Mesendoderm (in vitro differentiated cells): ENCODE measurements around the gene SZRD1.

ENCODE experiments used
- DNase-seq: peaks from one replicate; pipeline ENCODE4 v3.0.0; 2013
- H2AK5ac ChIP-seq: 2 replicates; pipeline ENCODE4 v1.6.1; 2013; ENCODE audit warnings: low read length, inconsistent platforms
- H2BK120ac ChIP-seq: 2 replicates; pipeline ENCODE4 v1.6.1; 2013; ENCODE audit warnings: low read depth, mild to moderate bottlenecking, low read length, moderate library complexity, mixed read lengths
- H2BK15ac ChIP-seq: replicated peaks from 2 replicates; pipeline ENCODE4 v1.6.1; 2013; ENCODE audit warnings: low read depth, mild to moderate bottlenecking, moderate library complexity
- H2BK5ac ChIP-seq: 2 replicates; pipeline ENCODE4 v1.6.1; 2013; ENCODE audit warnings: low read length, inconsistent platforms
- H3K18ac ChIP-seq: 2 replicates; pipeline ENCODE4 v1.6.1; 2013; ENCODE audit warnings: mild to moderate bottlenecking, low read length, mixed read lengths
- H3K23ac ChIP-seq: one replicate; pipeline ENCODE4 v1.6.1; 2013; ENCODE audit warnings: low read length
- H3K27ac ChIP-seq: 2 replicates; pipeline ENCODE4 v1.5.1; 2013; ENCODE audit warnings: low read depth, mild to moderate bottlenecking, inconsistent platforms, low read length, moderate library complexity
- H3K27me3 ChIP-seq: 2 replicates; pipeline ENCODE4 v1.6.1; 2013; ENCODE audit warnings: low read length, control low read depth, mild to moderate bottlenecking, inconsistent platforms; ENCODE audit not compliant: insufficient read depth, poor library complexity
- H3K36me3 ChIP-seq: 2 replicates; pipeline ENCODE4 v1.6.1; 2013; ENCODE audit warnings: low read length, inconsistent platforms; ENCODE audit not compliant: control insufficient read depth, insufficient read depth
- H3K4ac ChIP-seq: one replicate; pipeline ENCODE4 v1.6.1; 2013; ENCODE audit warnings: low read depth, mild to moderate bottlenecking, low read length, moderate library complexity
- H3K4me1 ChIP-seq: 2 replicates; pipeline ENCODE4 v1.6.1; 2013; ENCODE audit warnings: low read depth, low read length, inconsistent platforms; ENCODE audit not compliant: control insufficient read depth
- H3K4me2 ChIP-seq: 2 replicates; pipeline ENCODE4 v1.6.1; 2013; ENCODE audit warnings: low read length
- H3K4me3 ChIP-seq: 2 replicates; pipeline ENCODE4 v1.5.1; 2013; ENCODE audit warnings: mild to moderate bottlenecking, low read length
- H3K56ac ChIP-seq: one replicate; pipeline ENCODE4 v1.6.1; 2013; ENCODE audit warnings: low read length
- H3K79me1 ChIP-seq: 2 replicates; pipeline ENCODE4 v1.6.1; 2013; ENCODE audit warnings: low read length, inconsistent platforms
- H3K79me2 ChIP-seq: 2 replicates; pipeline ENCODE4 v1.6.1; 2013; ENCODE audit warnings: mild to moderate bottlenecking, low read length; ENCODE audit not compliant: control insufficient read depth, insufficient read depth
- H3K9ac ChIP-seq: 2 replicates; pipeline ENCODE4 v1.6.1; 2013; ENCODE audit warnings: low read length, inconsistent platforms
- H4K5ac ChIP-seq: one replicate; pipeline ENCODE4 v1.6.1; 2013; ENCODE audit warnings: low read length
- H4K8ac ChIP-seq: one replicate; pipeline ENCODE4 v1.6.1; 2013; ENCODE audit warnings: low read depth, mild to moderate bottlenecking, control low read depth, low read length, moderate library complexity
- WGBS: extraction: QIAGEN DNeasy Blood & Tissue Kit; methylation state at CpG from one replicate; pipeline ENCODE4 v1.1.7; 2013; ENCODE audit warnings: low lambda C conversion rate, missing lambda C conversion rate; ENCODE audit not compliant: insufficient coverage; ENCODE audit errors: extremely low coverage; 5-methylcytosine and 5-hydroxymethylcytosine counted together

The SZRD1 gene

GRCh38 chr1:16394977-16395376, 27.9 kb downstream of the SZRD1 start:
- Histone ChIP-seq H3K4ac (no peak overlapping the region), H2BK5ac (no peak overlapping the region), H3K9ac (no peak overlapping the region), H3K79me2 (peaks cover 34% of the 10 kb centered on the region), H3K27me3 (no peaks in the 10 kb centered on the region), H3K23ac (no peak overlapping the region), H4K8ac (no peak overlapping the region), H2BK15ac (no peak overlapping the region), H3K4me1 (no peaks in the 10 kb centered on the region), H3K4me3 (no peak overlapping the region), H2AK5ac (no peak overlapping the region), H3K27ac (no peak overlapping the region), H3K18ac (no peak overlapping the region), H3K4me2 (no peak overlapping the region), H4K5ac (no peak overlapping the region), H3K79me1 (peaks cover 32% of the 10 kb centered on the region), H3K56ac (no peak overlapping the region), H2BK120ac (no peak overlapping the region), H3K36me3 (peaks cover 4% of the 10 kb centered on the region)
- no peak for DNase-seq
- whole genome bisulfite sequencing: no CpG with 5 or more reads among the region's 13 CpGs

- no peak overlapping the region for H3K4ac ChIP-seq
- H3K27me3 ChIP-seq: no peaks in the 10 kb centered on the region
- no peak overlapping the region for H2BK15ac ChIP-seq
- H3K79me1 ChIP-seq: peaks cover 20% of the 10 kb centered on the region
- no peak overlapping the region for H3K4me2 ChIP-seq
- H3K79me2 ChIP-seq: peaks cover 19% of the 10 kb centered on the region
- no peak overlapping the region for H2BK120ac ChIP-seq
- H3K18ac ChIP-seq: no peak overlapping the region
- no peak for DNase-seq
- H3K27ac ChIP-seq: no peak overlapping the region
- H3K23ac ChIP-seq: no peak overlapping the region
- H3K9ac ChIP-seq: no peak overlapping the region
- WGBS: no CpG with 5 or more reads among the region's 7 CpGs
- no peak overlapping the region for H4K5ac ChIP-seq
- no peak overlapping the region for H2AK5ac ChIP-seq
- peaks cover 4% of the 10 kb centered on the region for H3K36me3 ChIP-seq
- H3K4me1 ChIP-seq: no peaks in the 10 kb centered on the region
- H3K4me3 ChIP-seq: no peak overlapping the region
- no peak overlapping the region for H3K56ac ChIP-seq
- H4K8ac ChIP-seq: no peak overlapping the region
- H2BK5ac ChIP-seq: no peak overlapping the region
Measured at GRCh38 chr1:16396591-16396990, 29.5 kb downstream of the SZRD1 start.

GRCh38 chr1:16397120-16397519, 30.1 kb downstream of the SZRD1 start:
- Histone ChIP-seq H3K27ac (no peak overlapping the region), H3K36me3 (peaks cover 4% of the 10 kb centered on the region), H3K4ac (no peak overlapping the region), H3K23ac (no peak overlapping the region), H3K79me2 (peaks cover 15% of the 10 kb centered on the region), H3K4me2 (no peak overlapping the region), H3K79me1 (peaks cover 16% of the 10 kb centered on the region), H3K27me3 (no peaks in the 10 kb centered on the region), H2BK120ac (no peak overlapping the region), H4K8ac (no peak overlapping the region), H3K4me1 (no peaks in the 10 kb centered on the region), H3K18ac (no peak overlapping the region), H4K5ac (no peak overlapping the region), H3K4me3 (no peak overlapping the region), H3K9ac (no peak overlapping the region), H2BK5ac (no peak overlapping the region), H3K56ac (no peak overlapping the region), H2BK15ac (no peak overlapping the region), H2AK5ac (no peak overlapping the region)
- no peak for DNase-seq
- WGBS: 100% methylated on average over 2 of the region's 5 CpGs

- H3K4me3 ChIP-seq: no peak overlapping the region
- H3K56ac ChIP-seq: no peak overlapping the region
- H3K23ac ChIP-seq: no peak overlapping the region
- H3K4me2 ChIP-seq: no peak overlapping the region
- no peak overlapping the region for H4K5ac ChIP-seq
- no peak overlapping the region for H2BK120ac ChIP-seq
- H2BK15ac ChIP-seq: no peak overlapping the region
- peaks cover 4% of the 10 kb centered on the region for H3K79me1 ChIP-seq
- H3K36me3 ChIP-seq: peaks cover 4% of the 10 kb centered on the region
- H3K27me3 ChIP-seq: no peaks in the 10 kb centered on the region
- peaks cover 2% of the 10 kb centered on the region for H3K79me2 ChIP-seq
- DNase-seq: no peak
- no peaks in the 10 kb centered on the region for H3K4me1 ChIP-seq
- H3K18ac ChIP-seq: no peak overlapping the region
- no peak overlapping the region for H2AK5ac ChIP-seq
- no peak overlapping the region for H2BK5ac ChIP-seq
- WGBS: no CpG with 5 or more reads among the region's 5 CpGs
- no peak overlapping the region for H3K9ac ChIP-seq
- no peak overlapping the region for H3K4ac ChIP-seq
- no peak overlapping the region for H3K27ac ChIP-seq
- no peak overlapping the region for H4K8ac ChIP-seq
Measured at GRCh38 chr1:16398371-16398953, 31.4 kb downstream of the SZRD1 start.

- Histone ChIP-seq H3K56ac (no peak overlapping the region), H3K4ac (no peak overlapping the region), H3K4me1 (no peaks in the 10 kb centered on the region), H3K79me2 (no peaks in the 10 kb centered on the region), H3K4me3 (no peak overlapping the region), H2BK5ac (no peak overlapping the region), H3K18ac (no peak overlapping the region), H3K27ac (no peak overlapping the region), H3K79me1 (no peaks in the 10 kb centered on the region), H4K5ac (no peak overlapping the region), H4K8ac (no peak overlapping the region), H3K27me3 (no peaks in the 10 kb centered on the region), H2AK5ac (no peak overlapping the region), H3K9ac (no peak overlapping the region), H2BK120ac (no peak overlapping the region), H2BK15ac (no peak overlapping the region), H3K36me3 (peaks cover 1% of the 10 kb centered on the region), H3K4me2 (no peak overlapping the region), H3K23ac (no peak overlapping the region)
- no peak for DNase-seq
- no CpG with 5 or more reads among the region's 10 CpGs for WGBS
Measured at GRCh38 chr1:16402742-16403141, 35.7 kb downstream of the SZRD1 start.

- Histone ChIP-seq H3K4me1 (no peaks in the 10 kb centered on the region), H3K4me2 (no peak overlapping the region), H3K79me2 (no peaks in the 10 kb centered on the region), H3K79me1 (no peaks in the 10 kb centered on the region), H3K27me3 (no peaks in the 10 kb centered on the region), H3K18ac (no peak overlapping the region), H3K4ac (no peak overlapping the region), H3K56ac (no peak overlapping the region), H3K23ac (no peak overlapping the region), H3K36me3 (no peaks in the 10 kb centered on the region), H2AK5ac (no peak overlapping the region), H3K4me3 (no peak overlapping the region), H4K5ac (no peak overlapping the region), H2BK15ac (no peak overlapping the region), H4K8ac (no peak overlapping the region), H3K27ac (no peak overlapping the region), H2BK120ac (no peak overlapping the region), H2BK5ac (no peak overlapping the region), H3K9ac (no peak overlapping the region)
- no CpG with 5 or more reads among the region's 5 CpGs for WGBS
- no peak for DNase-seq
Measured at GRCh38 chr1:16405441-16405840, 38.4 kb downstream of the SZRD1 start.
